ENCODE results near the gene TMEM132D.

Gene TMEM132D

GRCh38 chr12:129827102-129827865, 76.5 kb downstream of the TMEM132D start:
- Mint-ChIP-seq H3K36me3 (ENCODE audit: insufficient read depth) (peaks cover 3% of the 10 kb centered on the region), H3K9me3 (peaks cover 0 to 5% of the 10 kb centered on the region in 2 donors), H3K27me3 (no peaks in the 10 kb centered on the region), H3K4me3 (no peak overlapping the region), H3K27ac (no peak overlapping the region), H3K4me1 (ENCODE audit: low read depth in 2 of 2) (no peaks in the 10 kb centered on the region)
- no peak for ATAC-seq (replicated peaks)
- DNase-seq, result no peak

GRCh38 chr12:129826273-129826672, 77.6 kb downstream of the TMEM132D start:
- no peak for DNase-seq
- peaks cover 3% of the 10 kb centered on the region for H3K36me3 Mint-ChIP-seq (ENCODE audit: insufficient read depth)
- no peak overlapping the region for H3K27ac Mint-ChIP-seq
- no peaks in the 10 kb centered on the region for H3K4me1 Mint-ChIP-seq (ENCODE audit: low read depth in 2 of 2)
- H3K27me3 Mint-ChIP-seq, result no peaks in the 10 kb centered on the region
- H3K4me3 Mint-ChIP-seq, result no peak overlapping the region
- ATAC-seq (replicated peaks), result no peak
- H3K9me3 Mint-ChIP-seq, result peaks cover 0 to 5% of the 10 kb centered on the region in 2 donors

- Mint-ChIP-seq H3K4me1 (ENCODE audit: low read depth in 2 of 2) (no peaks in the 10 kb centered on the region), H3K4me3 (no peak overlapping the region), H3K27ac (no peak overlapping the region), H3K9me3 (peaks cover 0 to 5% of the 10 kb centered on the region in 2 donors), H3K27me3 (no peaks in the 10 kb centered on the region), H3K36me3 (ENCODE audit: insufficient read depth) (peaks cover 3% of the 10 kb centered on the region)
- DNase-seq (no peak), ATAC-seq (replicated peaks) (no peak)
Observed at GRCh38 chr12:129825316-129825715, 78.5 kb downstream of the TMEM132D start.

GRCh38 chr12:129821964-129822363, 81.9 kb downstream of the TMEM132D start:
- DNase-seq, result no peak
- no peaks in the 10 kb centered on the region for H3K27me3 Mint-ChIP-seq

GRCh38 chr12:129819391-129819790, 84.4 kb downstream of the TMEM132D start:
- Mint-ChIP-seq H3K4me3 (no peak overlapping the region), H3K9me3 (no peaks in the 10 kb centered on the region), H3K36me3 (ENCODE audit: insufficient read depth) (no peaks in the 10 kb centered on the region), H3K27me3 (no peaks in the 10 kb centered on the region), H3K27ac (no peak overlapping the region), H3K4me1 (ENCODE audit: low read depth in 2 of 2) (no peaks in the 10 kb centered on the region)
- ATAC-seq (replicated peaks) (no peak), DNase-seq (no peak)

More at GRCh38 chr12:129821964-129822363, 81.9 kb downstream of the TMEM132D start:
- ATAC-seq (replicated peaks), result no peak
- H3K27ac Mint-ChIP-seq, result no peak overlapping the region
- peaks cover 3% of the 10 kb centered on the region for H3K36me3 Mint-ChIP-seq (ENCODE audit: insufficient read depth)
- no peaks in the 10 kb centered on the region for H3K9me3 Mint-ChIP-seq
- no peaks in the 10 kb centered on the region for H3K4me1 Mint-ChIP-seq (ENCODE audit: low read depth in 2 of 2)
- H3K4me3 Mint-ChIP-seq, result no peak overlapping the region

- no peaks in the 10 kb centered on the region for H3K27me3 Mint-ChIP-seq
- no peak for ATAC-seq (replicated peaks)
- no peaks in the 10 kb centered on the region for H3K36me3 Mint-ChIP-seq (ENCODE audit: insufficient read depth)
- no peaks in the 10 kb centered on the region for H3K4me1 Mint-ChIP-seq (ENCODE audit: low read depth in 2 of 2)
- H3K9me3 Mint-ChIP-seq, result peaks cover 0 to 4% of the 10 kb centered on the region in 2 donors
- DNase-seq, result no peak
- no peak overlapping the region for H3K27ac Mint-ChIP-seq
- H3K4me3 Mint-ChIP-seq, result no peak overlapping the region
Observed at GRCh38 chr12:129815846-129816245, 88.0 kb downstream of the TMEM132D start.

DNA sequence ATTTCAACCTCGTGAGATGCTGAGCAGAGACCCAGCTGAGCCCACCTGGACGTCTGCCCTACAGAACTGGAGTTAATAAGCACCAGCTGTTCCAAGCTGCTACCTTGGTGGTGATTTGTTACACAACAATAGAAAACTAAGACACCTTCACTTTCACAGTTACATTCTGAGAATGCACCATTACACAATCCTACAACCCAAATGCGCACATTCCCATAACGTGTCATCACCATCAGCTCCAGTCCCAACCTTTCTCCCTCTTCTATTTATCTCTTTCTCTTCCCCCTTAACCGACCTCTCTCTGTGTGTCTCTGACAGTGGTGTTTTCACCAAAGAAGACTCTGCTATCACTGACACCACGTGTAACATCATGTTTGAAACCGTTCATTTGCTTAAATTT, 91.9 kb downstream of the TMEM132D start:
- ATAC-seq (replicated peaks) (no peak), DNase-seq (no peak)
- H3K4me3 Mint-ChIP-seq, result no peak overlapping the region
- no peaks in the 10 kb centered on the region for H3K4me1 Mint-ChIP-seq (ENCODE audit: low read depth in 2 of 2)
- H3K9me3 Mint-ChIP-seq, result peaks cover 6 to 7% of the 10 kb centered on the region in 2 donors
- no peaks in the 10 kb centered on the region for H3K36me3 Mint-ChIP-seq (ENCODE audit: insufficient read depth)
- no peak overlapping the region for H3K27ac Mint-ChIP-seq
- no peaks in the 10 kb centered on the region for H3K27me3 Mint-ChIP-seq

DNA sequence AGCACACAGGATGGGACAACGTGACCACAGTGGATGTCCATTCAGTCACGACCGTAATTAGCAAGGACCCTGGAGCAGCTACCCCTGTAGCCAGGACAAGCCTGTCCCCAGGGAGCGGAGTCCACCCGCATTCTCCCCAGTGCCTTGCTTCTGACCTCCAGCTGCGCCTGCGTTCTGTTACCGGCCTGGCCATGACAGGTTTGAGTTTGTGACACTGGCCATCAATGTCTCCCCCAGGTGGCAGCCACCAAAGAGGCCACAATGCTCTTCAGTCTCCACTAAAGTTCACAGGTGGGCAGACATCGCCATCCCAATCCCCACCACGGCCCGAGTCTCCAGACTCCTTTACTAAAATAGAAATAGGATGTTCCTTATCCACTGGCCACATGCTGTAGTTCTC, 96.7 kb downstream of the TMEM132D start:
- Mint-ChIP-seq H3K9me3 (peaks cover 6 to 7% of the 10 kb centered on the region in 2 donors), H3K4me1 (ENCODE audit: low read depth in 2 of 2) (no peaks in the 10 kb centered on the region), H3K27ac (no peak overlapping the region), H3K36me3 (ENCODE audit: insufficient read depth) (no peaks in the 10 kb centered on the region), H3K4me3 (no peak overlapping the region), H3K27me3 (no peaks in the 10 kb centered on the region)
- ATAC-seq (replicated peaks) (no peak), DNase-seq (no peak)

DNA sequence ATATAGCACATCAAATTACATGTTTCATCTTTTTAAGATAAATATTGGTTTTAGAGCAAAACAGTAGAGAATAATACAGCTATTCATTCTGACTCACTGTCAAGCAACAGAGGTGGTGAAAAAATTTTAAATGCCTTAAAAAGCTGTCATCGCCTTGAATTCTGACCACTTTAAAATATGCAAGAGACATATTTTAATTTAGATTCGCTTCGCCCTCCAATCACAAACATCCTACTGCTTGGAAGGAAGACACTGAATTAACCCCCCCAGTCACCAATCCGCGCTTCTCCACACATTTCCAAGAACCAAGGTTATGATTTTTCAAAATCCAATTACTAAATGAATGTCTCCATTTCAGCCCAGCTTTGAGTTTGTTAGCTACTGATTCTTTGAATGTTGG, 112.4 kb downstream of the TMEM132D start:
- Mint-ChIP-seq H3K27me3 (no peaks in the 10 kb centered on the region), H3K36me3 (ENCODE audit: insufficient read depth) (no peaks in the 10 kb centered on the region), H3K4me3 (no peak overlapping the region), H3K4me1 (ENCODE audit: low read depth in 2 of 2) (no peaks in the 10 kb centered on the region), H3K9me3 (peaks cover 2 to 11% of the 10 kb centered on the region in 2 donors), H3K27ac (no peak overlapping the region)
- DNase-seq, result no peak
- ATAC-seq (replicated peaks), result no peak

GRCh38 chr12:129790930-129791329, 112.9 kb downstream of the TMEM132D start:
- Mint-ChIP-seq H3K4me3 (no peak overlapping the region), H3K36me3 (ENCODE audit: insufficient read depth) (no peaks in the 10 kb centered on the region), H3K27me3 (no peaks in the 10 kb centered on the region), H3K9me3 (peaks cover 4 to 15% of the 10 kb centered on the region in 2 donors), H3K4me1 (ENCODE audit: low read depth in 2 of 2) (no peaks in the 10 kb centered on the region), H3K27ac (no peak overlapping the region)
- no peak for DNase-seq
- no peak for ATAC-seq (replicated peaks)

DNA sequence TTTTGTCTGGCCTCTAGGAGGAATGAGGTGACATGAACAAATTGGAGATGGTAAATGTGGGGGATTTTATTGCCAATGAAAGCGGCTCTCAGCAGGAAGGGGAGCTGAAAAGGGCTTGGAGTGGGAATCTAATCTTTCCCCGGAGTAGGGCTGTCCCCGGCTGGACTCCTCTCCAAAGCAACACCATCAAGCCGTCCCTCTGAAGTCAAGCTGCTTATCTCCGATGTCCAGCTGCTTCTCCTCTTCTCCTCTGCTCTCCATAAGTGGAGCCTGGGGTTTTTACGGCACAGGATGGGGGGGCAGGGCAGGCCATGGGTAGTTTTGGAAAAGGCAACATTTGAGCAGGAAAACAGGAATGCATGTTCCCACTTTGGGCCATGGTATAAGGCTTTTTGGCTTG, 113.5 kb downstream of the TMEM132D start:
- DNase-seq (no peak), ATAC-seq (replicated peaks) (no peak)
- Mint-ChIP-seq H3K27ac (no peak overlapping the region), H3K4me3 (no peak overlapping the region), H3K9me3 (peaks cover 4 to 18% of the 10 kb centered on the region in 2 donors), H3K27me3 (no peaks in the 10 kb centered on the region), H3K36me3 (ENCODE audit: insufficient read depth) (no peaks in the 10 kb centered on the region), H3K4me1 (ENCODE audit: low read depth in 2 of 2) (no peaks in the 10 kb centered on the region)

- no peaks in the 10 kb centered on the region for H3K27me3 Mint-ChIP-seq
- H3K9me3 Mint-ChIP-seq, result peaks cover 3 to 18% of the 10 kb centered on the region in 2 donors
- no peak overlapping the region for H3K27ac Mint-ChIP-seq
- no peaks in the 10 kb centered on the region for H3K36me3 Mint-ChIP-seq (ENCODE audit: insufficient read depth)
- no peak for ATAC-seq (replicated peaks)
- no peaks in the 10 kb centered on the region for H3K4me1 Mint-ChIP-seq (ENCODE audit: low read depth in 2 of 2)
- no peak for DNase-seq
- H3K4me3 Mint-ChIP-seq, result no peak overlapping the region
Observed at GRCh38 chr12:129789921-129790320, 113.9 kb downstream of the TMEM132D start.

DNA sequence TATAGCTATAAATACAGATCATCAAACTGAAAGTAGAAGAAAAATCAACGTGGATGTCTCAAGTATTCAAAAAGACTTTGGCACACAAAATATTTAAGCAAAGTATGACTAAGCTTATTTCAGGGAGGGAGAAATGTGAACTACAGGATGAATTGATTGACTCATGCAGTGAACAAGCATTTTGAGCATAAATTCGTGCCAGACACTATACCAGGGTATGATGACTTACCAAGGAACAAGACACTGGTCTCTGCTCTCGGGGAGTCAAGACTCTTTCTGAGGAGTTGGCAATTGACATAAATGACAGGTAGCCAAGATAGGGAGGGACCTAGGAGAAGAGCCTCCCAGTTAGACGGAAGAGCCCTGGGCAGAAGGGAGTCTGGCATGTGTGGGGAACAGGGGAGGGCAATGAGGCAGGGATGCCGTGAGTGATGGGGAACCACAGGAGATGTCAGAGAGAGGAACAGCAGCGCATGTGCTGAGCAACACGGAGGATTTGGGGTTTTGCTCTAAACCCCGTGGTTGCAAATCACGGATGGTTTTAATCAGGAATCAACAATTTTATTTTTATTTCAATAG, 115.2 kb downstream of the TMEM132D start:
- no peaks in the 10 kb centered on the region for H3K4me1 Mint-ChIP-seq (ENCODE audit: low read depth in 2 of 2)
- H3K27me3 Mint-ChIP-seq, result no peaks in the 10 kb centered on the region
- H3K9me3 Mint-ChIP-seq, result peaks cover 3 to 18% of the 10 kb centered on the region in 2 donors
- ATAC-seq (replicated peaks) (no peak), DNase-seq (no peak)
- H3K36me3 Mint-ChIP-seq (ENCODE audit: insufficient read depth), result no peaks in the 10 kb centered on the region
- no peak overlapping the region for H3K27ac Mint-ChIP-seq
- H3K4me3 Mint-ChIP-seq, result no peak overlapping the region

DNA sequence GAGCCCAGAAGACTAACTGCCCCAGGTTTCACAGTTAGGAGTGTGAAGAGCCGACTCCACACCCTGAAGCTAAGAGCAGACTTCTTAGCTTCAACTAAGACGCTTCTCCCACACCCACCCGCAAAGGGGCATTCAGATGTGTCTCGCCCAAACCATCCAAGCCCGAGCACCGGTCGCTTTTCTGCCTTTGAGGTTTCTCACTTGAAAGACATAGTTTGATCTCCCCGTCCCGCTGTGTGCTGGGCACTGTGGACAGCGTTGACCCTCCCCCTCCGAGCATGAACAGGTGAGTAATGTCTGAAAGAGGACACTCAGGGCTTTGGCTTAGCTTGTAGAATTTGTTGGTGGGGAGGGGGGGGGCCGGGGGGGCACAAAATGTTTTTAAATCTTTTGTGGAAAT, 123.8 kb downstream of the TMEM132D start:
- no peak overlapping the region for H3K4me3 Mint-ChIP-seq
- no peak for ATAC-seq (replicated peaks)
- H3K27ac Mint-ChIP-seq, result no peak overlapping the region
- H3K9me3 Mint-ChIP-seq, result peaks cover 0 to 2% of the 10 kb centered on the region in 2 donors
- DNase-seq, result no peak
- H3K4me1 Mint-ChIP-seq (ENCODE audit: low read depth in 2 of 2), result no peaks in the 10 kb centered on the region
- no peaks in the 10 kb centered on the region for H3K36me3 Mint-ChIP-seq (ENCODE audit: insufficient read depth)
- H3K27me3 Mint-ChIP-seq, result no peaks in the 10 kb centered on the region
